ENCODE data around the gene SEC14L6. TPM values are rescaled to one million over a fixed set of nuclear protein-coding genes. Genes with fewer than 3 reads are reported as not detected.

The SEC14L6 gene
- polyA plus RNA-seq, 1 donor (not counting 4 experiments of a cell fraction or from before 2014, with no cell fraction given): not detected

DNA sequence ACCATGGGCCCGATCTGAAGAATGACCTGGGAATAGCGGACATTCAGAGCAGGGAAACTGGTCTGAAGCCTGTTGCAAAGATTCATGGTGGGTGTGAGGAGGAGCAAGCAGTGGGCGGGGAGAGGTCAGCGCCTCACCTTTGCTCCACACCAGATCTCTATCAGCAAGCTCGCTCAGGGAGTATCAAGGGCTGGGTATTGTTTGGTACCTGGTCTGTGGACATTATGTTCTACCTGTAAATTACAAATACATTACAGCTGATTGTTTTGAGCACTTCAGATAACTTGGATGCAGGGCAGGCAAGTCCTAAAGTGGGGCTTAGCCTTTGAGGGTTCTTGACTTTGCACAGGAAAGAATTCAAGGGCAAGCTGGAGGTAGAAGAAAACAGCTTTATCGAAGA, 30.3 kb downstream of the SEC14L6 start:
- TF ChIP-seq EZH2 (IDR thresholded peaks at IDR 0.05; ENCODE audit: low read length): no peak
- TF ChIP-seq, protein P1, sequence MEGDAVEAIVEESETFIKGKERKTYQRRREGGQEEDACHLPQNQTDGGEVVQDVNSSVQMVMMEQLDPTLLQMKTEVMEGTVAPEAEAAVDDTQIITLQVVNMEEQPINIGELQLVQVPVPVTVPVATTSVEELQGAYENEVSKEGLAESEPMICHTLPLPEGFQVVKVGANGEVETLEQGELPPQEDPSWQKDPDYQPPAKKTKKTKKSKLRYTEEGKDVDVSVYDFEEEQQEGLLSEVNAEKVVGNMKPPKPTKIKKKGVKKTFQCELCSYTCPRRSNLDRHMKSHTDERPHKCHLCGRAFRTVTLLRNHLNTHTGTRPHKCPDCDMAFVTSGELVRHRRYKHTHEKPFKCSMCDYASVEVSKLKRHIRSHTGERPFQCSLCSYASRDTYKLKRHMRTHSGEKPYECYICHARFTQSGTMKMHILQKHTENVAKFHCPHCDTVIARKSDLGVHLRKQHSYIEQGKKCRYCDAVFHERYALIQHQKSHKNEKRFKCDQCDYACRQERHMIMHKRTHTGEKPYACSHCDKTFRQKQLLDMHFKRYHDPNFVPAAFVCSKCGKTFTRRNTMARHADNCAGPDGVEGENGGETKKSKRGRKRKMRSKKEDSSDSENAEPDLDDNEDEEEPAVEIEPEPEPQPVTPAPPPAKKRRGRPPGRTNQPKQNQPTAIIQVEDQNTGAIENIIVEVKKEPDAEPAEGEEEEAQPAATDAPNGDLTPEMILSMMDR (optimal IDR thresholded peaks at IDR 0.05 in 1 of 3, IDR thresholded peaks at IDR 0.05 in 1 of 3, conservative IDR thresholded peaks at IDR 0.05 in 1 of 3; ENCODE audit: extremely low read depth in 1 of 3, insufficient read depth in 2 of 3, low read length in 3 of 3): no peak

DNA sequence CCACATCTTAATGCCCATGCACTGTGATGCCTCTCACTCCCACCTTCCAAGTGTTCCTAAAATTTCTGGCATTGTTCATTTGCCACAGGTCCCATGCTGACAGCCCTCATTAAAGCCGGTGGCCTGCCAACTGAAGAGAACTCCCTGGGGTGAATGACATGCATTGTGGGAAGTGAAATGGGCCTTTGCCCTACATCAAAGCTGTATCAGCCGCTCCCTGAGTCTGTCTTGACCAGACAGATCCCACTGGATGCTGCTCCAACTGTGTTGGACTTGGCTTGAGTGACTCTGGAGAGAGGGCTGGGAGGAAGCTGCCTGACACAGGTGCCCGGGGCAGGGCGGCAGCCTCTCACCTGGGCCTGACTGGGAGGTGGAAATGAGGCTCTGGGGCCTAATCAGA, 32.3 kb downstream of the SEC14L6 start:
- no peaks in the 10 kb centered on the region for H4K20me1 ChIP-seq (ENCODE audit: control insufficient read depth, extremely low read depth, insufficient read depth, low read length)
- H3K27ac ChIP-seq (ENCODE audit: control insufficient read depth, insufficient read depth, low read length): no peak overlapping the region
- DNase-seq (ENCODE audit: low read depth, low spot score): no peak
- H3K9me3 ChIP-seq (ENCODE audit: control insufficient read depth, low read depth, low read length): no peaks in the 10 kb centered on the region
- H3K36me3 ChIP-seq (ENCODE audit: control insufficient read depth in 2 of 2, extremely low read depth in 1 of 2, insufficient read depth in 2 of 2, low read length in 2 of 2): no peaks in the 10 kb centered on the region
- no peak overlapping the region for H3K4me2 ChIP-seq (ENCODE audit: control insufficient read depth, extremely low read depth, insufficient read depth, low read depth, low read length)
- no peaks in the 10 kb centered on the region for H3K9me1 ChIP-seq (ENCODE audit: control insufficient read depth, extremely low read depth, insufficient read depth, low read length)
- no peak for FAIRE-seq
- no peak overlapping the region for H2AFZ ChIP-seq (ENCODE audit: control insufficient read depth, low read length)
- no peaks in the 10 kb centered on the region for H3K27me3 ChIP-seq (ENCODE audit: control insufficient read depth, extremely low read depth, insufficient read depth, low read length)
- H3K79me2 ChIP-seq (ENCODE audit: control insufficient read depth, insufficient read depth, low read length): no peaks in the 10 kb centered on the region
- H3K4me3 ChIP-seq (ENCODE audit: control insufficient read depth in 2 of 3, extremely low read depth in 1 of 3, insufficient read depth in 2 of 3, low read depth in 1 of 3, low read length in 3 of 3): no peak overlapping the region
- dilution Hi-C loops (cut with MboI; ENCODE audit: extremely low pct_ligation_motif_present, low sequenced_read_pairs): no loop called here
- H3K4me1 ChIP-seq (ENCODE audit: control insufficient read depth, extremely low read depth, insufficient read depth, low read length): no peaks in the 10 kb centered on the region
- TF ChIP-seq, protein P1 (optimal IDR thresholded peaks at IDR 0.05 in 1 of 3, IDR thresholded peaks at IDR 0.05 in 1 of 3, conservative IDR thresholded peaks at IDR 0.05 in 1 of 3; ENCODE audit: extremely low read depth in 1 of 3, insufficient read depth in 2 of 3, low read length in 3 of 3): no peak
- no peak for TF ChIP-seq EZH2 (IDR thresholded peaks at IDR 0.05; ENCODE audit: low read length)
- no peak overlapping the region for H3K9ac ChIP-seq (ENCODE audit: control insufficient read depth, extremely low read depth, insufficient read depth, low read length)

More for the DNA sequence above, 30.3 kb downstream of the SEC14L6 start:
- no peak overlapping the region for H3K4me2 ChIP-seq (ENCODE audit: control insufficient read depth, extremely low read depth, insufficient read depth, low read depth, low read length)
- no peak overlapping the region for H3K9ac ChIP-seq (ENCODE audit: control insufficient read depth, extremely low read depth, insufficient read depth, low read length)
- no peak for DNase-seq (ENCODE audit: low read depth, low spot score)
- H2AFZ ChIP-seq (ENCODE audit: control insufficient read depth, low read length): no peak overlapping the region
- H3K9me1 ChIP-seq (ENCODE audit: control insufficient read depth, extremely low read depth, insufficient read depth, low read length): no peaks in the 10 kb centered on the region
- H4K20me1 ChIP-seq (ENCODE audit: control insufficient read depth, extremely low read depth, insufficient read depth, low read length): no peaks in the 10 kb centered on the region
- dilution Hi-C loops (cut with MboI; ENCODE audit: extremely low pct_ligation_motif_present, low sequenced_read_pairs): no loop called here
- no peaks in the 10 kb centered on the region for H3K27me3 ChIP-seq (ENCODE audit: control insufficient read depth, extremely low read depth, insufficient read depth, low read length)
- H3K4me1 ChIP-seq (ENCODE audit: control insufficient read depth, extremely low read depth, insufficient read depth, low read length): no peaks in the 10 kb centered on the region
- H3K36me3 ChIP-seq (ENCODE audit: control insufficient read depth in 2 of 2, extremely low read depth in 1 of 2, insufficient read depth in 2 of 2, low read length in 2 of 2): no peaks in the 10 kb centered on the region
- H3K9me3 ChIP-seq (ENCODE audit: control insufficient read depth, low read depth, low read length): no peaks in the 10 kb centered on the region
- H3K27ac ChIP-seq (ENCODE audit: control insufficient read depth, insufficient read depth, low read length): no peak overlapping the region
- no peaks in the 10 kb centered on the region for H3K79me2 ChIP-seq (ENCODE audit: control insufficient read depth, insufficient read depth, low read length)
- no peak for FAIRE-seq
- H3K4me3 ChIP-seq (ENCODE audit: control insufficient read depth in 2 of 3, extremely low read depth in 1 of 3, insufficient read depth in 2 of 3, low read depth in 1 of 3, low read length in 3 of 3): no peak overlapping the region
